Fibroblast of the conjunctiva (primary cell): Measurements from ENCODE around the gene NCOA7.

ENCODE experiments used
- DNase-seq: peaks from one replicate; pipeline ENCODE4 v3.0.0-alpha.2; 2010; ENCODE audit warnings: low read depth

Gene NCOA7

DNA sequence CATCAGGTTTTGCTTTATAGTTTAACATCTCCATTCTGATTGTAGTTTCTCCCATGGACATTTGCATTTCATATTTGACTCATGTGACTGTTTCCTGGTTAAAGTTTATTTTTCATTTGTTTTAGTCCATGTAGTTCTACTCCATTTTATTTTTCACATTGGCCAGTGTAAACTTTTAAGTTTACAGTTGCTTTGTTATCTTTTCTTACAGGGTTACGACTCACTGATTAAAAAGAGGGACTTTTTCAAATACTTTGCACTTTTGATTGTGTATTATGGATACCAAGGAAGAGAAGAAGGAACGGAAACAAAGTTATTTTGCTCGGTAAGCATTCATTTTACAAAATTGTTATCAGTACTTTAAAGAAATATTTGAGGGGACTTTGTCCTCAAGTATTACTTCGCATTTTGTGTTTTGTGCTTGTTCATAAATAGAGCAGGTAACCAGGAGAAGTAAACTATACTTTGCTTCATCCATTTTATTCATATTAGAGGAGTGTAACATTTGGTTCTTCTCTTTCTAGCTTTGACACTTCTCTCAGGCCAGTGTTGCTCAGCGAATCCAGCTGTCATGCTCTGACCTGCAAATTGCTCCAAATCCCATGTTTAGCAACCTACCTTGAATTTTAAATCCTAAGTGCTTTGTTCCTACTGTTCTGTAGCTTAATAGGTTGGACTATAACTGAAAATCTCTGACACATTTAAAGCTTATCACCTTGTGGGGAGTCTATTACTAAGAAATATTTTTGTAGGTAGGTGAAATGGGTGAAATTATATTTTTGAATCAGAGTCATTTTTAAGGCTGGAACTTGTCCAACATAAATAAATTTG, 24.5 kb downstream of the NCOA7 start:
- no peak for DNase-seq

DNA sequence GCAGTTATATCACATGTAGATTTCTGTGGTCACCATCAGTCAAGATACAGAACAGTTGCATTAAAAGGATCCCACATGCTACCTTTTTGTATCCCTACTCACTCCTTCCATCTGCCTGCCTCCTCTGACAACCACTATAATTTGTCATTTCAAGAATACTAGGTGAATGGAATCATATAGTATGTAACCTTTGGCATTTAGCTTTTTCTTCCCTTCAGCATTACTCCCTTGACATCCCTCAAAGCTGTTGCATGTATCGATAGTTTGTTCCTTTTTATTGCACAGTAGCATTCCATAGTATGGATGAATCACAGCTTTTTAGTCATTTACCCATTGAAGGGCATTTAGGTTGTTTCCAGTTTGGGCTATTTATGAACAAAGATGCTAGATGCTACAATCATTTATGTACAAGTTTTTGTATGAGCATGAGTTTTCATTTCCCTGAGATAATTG, 26.1 kb downstream of the NCOA7 start:
- DNase-seq = no peak

DNA sequence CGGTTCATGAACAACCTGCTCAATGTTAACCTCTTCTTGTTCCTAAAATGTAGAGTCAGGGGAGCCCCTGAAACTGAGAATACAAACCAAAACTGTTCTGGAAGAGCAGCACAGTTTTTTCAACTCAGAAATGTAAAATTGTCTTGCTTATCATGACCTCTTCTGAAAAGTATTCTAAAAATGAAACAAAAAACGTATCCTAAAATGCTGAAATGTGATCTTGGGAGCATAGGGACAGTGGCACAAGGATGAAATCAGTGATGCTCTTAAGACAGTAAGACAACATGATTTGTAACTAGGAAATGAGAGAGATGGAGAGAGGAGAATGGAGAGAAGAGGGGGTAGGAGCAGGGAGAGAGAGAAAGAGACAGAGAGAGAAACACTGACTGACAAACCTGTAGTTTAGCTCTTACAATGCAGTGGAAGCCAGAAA, 27.5 kb downstream of the NCOA7 start:
- no peak for DNase-seq

DNA sequence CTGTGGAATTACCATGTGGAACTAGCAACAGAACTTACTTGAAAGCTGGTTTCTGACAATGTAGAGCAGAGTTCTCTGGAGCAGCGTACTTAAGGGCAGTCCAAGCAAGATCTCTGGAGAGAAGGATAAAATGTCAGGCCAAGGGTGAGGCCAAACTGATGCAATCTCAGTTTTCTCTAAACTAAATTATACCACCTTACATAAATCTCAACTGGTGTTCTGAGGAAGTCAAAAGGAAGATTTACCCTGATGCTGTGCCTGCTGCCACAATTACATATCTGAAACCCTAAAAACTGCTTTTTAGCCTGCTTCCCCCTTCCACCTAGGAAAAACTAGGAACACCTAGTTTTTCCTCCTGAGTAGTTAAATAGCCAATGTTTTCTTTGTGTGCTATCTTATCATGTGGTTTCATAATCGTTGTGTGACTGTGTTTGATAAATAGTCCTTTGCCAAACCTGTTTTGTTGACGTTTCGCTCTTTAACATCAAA, 28.1 kb downstream of the NCOA7 start:
- peak; percentile 61 for DNase-seq

DNA sequence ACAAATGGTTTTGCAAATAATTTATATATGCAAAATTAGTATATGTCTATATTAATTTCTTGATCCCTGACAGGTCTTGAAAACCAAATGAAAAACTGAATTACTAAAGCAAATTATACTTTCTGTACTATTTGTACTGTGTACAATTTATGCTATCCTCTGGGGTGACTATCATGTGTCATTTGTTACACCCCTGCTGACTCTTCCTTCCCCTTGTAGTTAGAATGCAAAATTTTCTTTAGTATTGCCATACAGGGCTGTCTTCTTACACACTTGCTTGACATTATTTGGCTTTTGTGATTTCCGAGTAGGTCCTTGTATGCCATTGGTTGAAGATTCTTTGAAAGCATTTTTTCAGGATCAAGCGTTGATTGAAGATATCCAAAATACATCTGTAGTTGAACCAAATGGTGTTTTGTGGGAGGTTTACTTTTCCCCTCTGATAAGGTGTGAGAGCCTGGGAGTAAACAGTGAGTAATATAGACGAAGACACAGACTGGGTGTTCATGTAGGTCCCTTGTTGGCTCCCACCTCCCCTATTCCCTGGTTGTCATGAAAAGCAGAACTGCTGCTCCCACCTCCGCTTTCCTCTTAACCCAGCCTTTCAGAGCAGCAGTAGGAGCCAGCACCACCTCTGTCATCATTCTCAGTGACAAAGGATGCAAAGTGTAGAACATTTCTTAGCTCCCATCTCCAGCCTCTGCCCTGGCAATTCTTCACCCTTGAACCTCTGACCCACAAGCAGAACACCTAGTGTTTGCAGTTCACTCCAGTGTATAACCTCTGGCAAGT, 29.0 kb downstream of the NCOA7 start:
- DNase-seq = no peak

DNA sequence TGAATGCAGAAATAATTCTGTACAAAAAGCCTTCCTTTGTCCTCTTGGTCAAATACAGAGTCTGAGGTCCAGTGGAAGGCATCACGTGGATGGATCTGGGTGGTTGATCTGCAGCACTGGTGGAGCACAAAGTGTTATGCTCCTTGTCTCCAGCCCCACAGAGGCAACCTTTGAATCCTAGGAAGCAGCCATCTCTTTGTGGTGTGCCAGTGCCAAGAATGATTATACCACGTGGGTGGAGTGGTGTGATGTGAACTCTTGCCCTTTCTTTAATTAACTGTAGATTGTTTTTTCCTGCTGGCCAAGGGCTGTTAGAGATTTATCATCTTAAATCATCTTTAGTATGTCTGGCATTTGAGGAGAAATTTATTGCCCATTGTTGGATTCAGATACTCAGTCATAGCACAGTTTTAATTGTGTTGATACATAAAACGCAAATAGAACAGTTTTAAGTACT, 31.1 kb downstream of the NCOA7 start:
- no peak for DNase-seq

DNA sequence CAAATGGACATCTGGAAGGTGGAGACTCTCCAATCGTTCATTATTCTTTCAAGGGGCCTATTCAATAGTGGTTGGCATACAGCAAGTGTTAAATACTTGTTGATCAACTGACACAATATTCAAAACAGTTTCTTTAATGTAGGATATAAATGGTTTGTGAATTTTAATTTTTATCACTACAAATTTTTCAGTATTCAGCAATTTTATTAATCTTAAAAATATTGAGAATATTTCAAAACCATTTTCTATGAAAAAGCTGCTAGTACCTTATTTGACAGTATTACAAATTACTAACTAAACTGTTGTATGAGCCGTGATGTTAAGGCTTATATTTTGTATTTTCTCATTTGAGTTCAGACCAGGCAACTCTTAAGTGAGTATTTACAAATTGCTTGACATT, 32.4 kb downstream of the NCOA7 start:
- no peak for DNase-seq

DNA sequence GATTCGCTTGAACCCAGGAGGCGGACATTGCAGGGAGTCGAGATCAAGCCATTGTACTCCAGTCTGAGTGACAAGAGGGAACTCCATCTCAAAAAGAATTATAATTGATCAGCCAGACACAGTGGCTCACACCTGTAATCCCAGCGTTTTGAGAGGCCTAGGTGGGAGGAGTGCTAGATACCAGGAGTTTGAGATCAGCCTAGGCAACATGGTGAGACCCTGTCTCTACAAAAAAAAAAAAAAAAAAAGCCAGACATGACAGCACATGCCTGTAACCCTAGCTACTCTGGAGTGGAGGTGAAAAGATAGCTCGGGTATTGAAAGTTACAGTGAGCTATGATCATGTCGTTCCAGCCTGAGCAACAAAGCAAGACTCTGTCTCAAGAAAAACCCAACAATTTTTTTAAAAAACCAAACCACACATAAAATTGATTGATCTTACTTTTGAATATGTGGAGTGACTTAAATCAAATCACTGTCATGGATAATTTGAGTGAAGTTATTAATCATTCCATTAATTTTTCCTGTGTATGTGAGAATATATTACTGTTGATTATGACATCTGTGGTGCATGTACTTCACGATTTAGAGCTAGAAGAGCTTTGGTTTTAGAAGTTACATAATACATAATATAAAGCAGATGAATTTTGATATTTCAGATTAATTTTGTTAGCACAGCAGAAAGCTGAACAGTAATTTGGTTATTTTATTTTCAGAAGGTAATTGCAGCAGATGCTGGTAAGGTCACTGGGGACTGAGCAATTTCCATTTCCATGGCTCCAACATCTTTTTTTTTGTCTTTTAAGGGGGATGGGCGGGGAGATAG, 34.4 kb downstream of the NCOA7 start:
- no peak for DNase-seq

DNA sequence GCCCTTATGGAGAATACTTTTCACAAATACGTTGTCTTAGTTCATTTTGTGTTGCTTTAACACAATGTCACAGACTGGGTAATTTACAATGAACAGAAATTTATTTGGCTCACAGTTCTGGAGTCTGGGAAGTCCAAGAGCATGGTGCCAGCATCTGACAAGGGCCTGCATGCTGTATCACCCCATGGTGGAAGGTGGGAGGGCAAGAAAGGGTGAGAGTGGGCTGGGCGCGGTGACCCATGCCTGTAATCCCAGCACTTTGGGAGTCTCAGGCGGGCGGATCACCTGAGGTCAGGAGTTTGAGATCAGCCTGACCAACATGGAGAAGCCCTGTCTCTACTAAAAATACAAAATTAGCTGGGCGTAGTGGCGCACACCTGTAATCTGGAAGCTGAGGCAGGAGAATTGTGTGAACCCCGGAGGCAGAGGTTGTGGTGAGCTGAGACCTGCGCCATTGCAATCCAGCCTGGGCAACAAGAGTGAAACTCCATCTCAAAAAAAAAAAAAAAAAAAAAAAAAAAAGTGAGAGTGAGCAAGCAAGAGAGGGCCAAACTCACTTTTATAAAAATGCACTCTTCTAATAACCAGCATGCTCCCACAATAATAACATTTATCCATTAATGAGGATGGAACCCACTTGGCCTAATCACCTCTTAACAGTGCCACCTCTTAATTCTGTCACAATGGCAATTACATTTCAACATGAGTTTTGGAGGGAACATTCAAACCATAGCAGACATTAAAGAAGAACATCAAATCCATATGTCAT, 36.1 kb downstream of the NCOA7 start:
- DNase-seq = no peak

DNA sequence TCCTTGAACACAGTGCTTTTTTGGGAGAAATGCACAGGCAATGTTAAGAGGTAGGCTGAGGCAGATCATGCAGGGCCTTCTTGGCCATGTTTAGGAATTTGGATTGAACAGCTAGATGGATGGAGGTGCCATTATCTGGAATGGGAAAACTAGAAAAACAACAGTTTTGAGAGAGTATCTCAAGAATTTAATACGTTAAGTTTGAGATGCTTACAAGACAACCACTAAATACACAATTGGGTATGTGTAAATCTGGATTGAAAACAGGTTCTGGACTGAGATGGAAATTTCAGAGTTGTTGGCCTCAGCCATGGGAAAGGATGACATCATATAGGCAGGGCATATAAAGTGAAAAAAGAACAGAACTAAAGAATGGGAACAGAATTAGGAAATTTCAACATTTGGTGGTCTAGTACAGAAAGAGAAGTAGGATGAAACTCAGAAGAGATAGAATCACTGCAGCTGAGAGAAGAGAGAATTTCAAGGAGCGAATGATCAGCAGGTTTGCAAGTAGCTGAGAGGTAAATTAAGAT, 37.1 kb downstream of the NCOA7 start:
- no peak for DNase-seq

DNA sequence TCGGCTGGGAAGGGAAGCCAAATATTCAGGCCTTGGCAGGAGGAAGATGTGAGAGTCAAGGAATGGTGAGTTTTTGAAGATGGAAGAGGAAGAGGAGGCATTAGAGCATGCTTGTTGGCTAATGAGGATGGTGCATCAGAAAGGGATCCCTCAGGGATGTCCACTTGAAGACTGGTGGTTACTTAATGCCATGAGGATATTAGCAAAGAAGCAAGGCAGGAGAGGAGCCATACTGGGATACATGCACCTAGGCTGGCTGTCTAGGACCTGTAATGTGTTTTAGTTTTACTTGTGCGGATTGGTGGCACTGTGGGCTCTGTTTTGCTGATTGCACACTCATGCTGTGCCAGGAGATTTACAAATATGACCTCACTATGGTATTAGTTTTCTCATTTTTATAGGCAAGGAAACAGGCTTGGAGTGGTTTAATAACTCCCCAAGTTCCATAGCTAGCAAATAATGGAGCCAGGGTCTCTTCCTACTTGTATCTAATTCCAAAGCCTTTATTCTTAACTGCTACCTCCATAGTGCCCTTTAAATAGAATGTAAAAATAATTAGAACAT, 37.8 kb downstream of the NCOA7 start:
- no peak for DNase-seq

DNA sequence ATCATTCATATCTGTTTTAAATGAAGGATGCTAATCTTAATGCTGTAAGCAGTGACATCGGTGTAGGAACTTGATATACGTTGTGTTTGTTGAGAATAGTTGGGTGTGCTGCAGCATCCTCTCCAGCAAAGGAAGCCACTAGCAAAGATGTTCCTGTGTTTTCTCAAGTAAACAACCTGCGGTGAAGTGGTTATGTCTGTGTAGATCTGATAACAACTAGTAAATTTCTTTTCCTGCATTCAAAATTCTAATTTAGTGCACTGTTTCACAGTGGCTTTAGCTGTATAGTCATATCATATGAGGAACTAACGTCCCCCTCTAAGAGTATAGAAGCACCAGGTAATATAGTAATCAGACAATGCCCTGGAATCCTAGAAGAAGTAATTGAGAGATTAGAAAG, 38.7 kb downstream of the NCOA7 start:
- no peak for DNase-seq

DNA sequence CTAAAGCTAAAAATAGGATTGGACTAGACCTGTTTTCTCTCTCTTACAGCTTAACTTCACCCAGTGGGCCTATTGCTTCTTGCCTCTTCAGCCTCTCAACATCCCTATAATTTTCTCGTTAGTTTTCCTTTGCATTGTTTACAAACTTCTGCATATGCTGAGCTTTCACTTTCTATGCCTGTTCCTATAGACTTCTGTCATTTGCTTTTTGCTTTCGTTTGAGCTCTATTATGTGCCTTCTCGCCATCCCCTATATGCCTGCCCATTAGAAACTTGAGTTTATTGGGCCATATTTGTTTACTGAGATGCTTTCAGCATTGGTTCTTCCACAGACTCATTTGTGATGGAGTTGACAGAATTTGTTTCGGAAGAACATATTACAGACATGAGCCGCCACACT, 40.9 kb downstream of the NCOA7 start:
- DNase-seq = no peak

DNA sequence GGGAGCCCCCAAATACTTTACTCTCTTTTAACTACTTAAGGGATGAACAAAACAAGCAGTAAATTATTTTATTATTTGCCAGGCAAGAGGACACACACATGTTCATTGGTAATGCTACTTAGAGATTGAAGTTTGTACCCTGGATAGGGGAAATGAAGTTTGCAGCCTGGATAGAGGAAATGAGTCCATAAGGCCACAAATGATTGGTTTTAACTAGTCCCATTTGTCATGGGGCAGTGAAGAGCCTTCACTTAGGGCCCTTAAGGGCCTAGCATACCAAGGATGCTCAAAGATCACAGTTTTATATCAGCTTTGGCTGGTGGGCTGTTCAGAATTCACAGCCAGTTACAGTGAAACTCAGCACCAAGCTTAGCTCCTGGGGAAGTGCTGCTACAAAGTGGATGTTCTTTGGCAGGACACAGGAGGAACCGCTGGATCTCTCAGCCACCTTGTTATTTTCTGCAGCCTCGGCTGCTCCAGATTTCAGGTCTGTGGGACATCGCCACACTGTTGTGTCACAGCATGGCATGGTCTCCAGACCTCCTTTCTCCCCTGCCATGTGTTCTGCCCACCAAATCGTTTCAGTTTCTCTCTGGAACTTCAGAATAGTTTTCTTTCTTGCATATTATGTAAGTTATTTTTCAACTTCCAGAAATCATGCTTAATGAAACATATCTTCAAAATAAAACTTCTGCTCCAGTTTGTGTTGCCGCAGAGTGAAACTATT, 41.8 kb downstream of the NCOA7 start:
- no peak for DNase-seq

DNA sequence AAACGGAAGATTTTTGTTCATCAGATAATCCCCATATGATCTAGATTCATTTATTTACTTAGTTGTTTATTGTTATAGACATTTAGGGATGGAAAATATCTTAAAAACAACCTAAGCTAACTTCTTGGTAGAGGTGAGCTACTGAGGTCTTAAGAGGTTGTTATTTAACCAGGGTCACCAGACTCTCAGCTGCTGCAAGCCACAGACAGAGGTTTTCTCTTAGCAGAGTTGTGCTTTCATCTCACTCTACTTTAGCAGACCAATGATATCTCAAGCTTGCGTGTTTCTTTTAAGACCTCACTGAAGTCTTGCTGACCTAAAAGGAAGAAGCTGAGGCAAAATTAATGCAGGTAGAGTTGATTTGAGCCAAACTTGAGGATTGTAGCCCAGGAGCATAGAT, 43.6 kb downstream of the NCOA7 start:
- no peak for DNase-seq

DNA sequence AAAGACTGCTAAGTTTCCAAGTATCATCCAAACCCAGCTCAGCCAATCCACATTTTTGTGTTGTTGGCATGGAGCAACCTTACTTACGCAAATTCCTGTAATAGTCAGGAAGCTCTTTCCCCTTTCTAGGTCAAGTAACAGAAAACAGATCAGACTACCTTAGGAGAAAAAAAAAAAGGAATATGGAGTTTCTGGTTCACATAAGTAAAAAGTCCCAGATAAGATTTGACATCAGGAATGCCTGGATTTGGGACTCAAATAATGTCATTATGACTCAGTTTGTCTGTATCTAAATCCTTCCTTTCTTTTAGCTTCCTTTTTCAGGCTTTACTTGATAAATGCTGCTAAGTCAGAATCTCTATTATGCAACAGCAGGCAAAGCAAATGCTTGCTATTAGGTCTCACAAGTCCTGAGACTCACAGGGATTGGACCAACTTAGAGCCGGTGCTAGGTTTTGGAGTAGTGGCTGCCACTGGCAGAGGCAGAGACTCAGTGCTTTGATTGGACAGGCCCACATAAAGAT, 44.5 kb downstream of the NCOA7 start:
- peak; percentile 34 for DNase-seq

DNA sequence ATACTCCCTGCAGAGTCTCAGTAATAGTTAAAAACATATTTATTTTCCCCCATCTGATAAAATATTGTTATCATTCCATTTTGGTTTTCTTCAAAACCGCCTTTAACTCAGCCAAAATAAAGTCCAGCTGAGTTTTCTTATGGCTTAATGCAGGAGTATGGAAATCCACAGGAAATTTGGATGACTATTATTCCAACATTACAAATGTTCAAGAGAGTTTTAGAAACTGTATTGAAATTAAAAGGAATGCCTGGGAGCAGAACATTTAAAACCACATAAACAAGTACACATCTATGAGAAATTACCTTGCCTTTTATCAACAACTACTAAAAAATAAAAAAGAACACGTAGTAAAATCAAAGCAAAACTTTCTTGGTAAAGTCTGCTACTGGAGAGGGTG, 45.7 kb downstream of the NCOA7 start:
- no peak for DNase-seq

DNA sequence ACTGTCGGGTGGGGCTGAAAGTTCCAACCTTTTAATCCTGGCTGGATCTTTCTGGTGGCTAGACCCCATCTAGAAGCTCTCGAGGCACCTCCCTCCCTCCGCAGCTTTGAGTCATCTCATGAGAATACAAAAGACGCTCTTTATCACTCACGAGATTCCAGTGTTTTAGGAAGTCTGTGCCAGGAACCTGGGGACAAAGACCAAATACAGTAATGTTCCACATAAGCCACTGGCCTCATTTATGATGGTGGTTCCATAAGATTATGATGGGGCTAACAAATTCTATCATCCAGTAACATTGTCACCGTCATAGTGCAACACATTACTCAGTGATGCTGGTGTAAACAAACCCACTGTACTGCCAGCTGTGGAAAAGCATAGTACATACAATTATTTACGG, 48.7 kb downstream of the NCOA7 start:
- no peak for DNase-seq

DNA sequence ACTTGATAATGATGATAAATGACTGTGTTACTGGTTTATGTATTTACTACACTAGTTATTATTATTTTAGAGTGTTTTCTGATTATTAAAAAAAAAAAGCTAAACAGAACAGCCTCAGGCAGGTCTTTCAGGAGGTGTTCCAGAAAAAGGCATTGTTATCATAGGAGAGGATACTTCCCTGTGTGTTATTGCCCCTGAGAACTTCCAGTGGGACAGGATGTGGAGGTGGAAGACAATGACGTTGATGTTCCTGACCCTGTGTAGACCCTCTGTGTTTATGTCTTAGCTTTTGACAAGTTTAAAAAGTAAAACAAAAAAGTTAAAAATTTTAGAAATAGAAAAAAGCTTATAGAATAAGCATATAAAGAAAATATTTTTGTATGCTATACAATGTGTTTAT, 49.1 kb downstream of the NCOA7 start:
- DNase-seq = no peak
